NCI-H2029 treated with DMSO at 0.1 percent for 48 hours (cell line): ENCODE measurements around the gene PDZRN3.

Experiments
- DNase-seq: peaks from one replicate; lab custom pipeline; 2025; lab: John Stamatoyannopoulos, UW

PDZRN3 gene

DNA sequence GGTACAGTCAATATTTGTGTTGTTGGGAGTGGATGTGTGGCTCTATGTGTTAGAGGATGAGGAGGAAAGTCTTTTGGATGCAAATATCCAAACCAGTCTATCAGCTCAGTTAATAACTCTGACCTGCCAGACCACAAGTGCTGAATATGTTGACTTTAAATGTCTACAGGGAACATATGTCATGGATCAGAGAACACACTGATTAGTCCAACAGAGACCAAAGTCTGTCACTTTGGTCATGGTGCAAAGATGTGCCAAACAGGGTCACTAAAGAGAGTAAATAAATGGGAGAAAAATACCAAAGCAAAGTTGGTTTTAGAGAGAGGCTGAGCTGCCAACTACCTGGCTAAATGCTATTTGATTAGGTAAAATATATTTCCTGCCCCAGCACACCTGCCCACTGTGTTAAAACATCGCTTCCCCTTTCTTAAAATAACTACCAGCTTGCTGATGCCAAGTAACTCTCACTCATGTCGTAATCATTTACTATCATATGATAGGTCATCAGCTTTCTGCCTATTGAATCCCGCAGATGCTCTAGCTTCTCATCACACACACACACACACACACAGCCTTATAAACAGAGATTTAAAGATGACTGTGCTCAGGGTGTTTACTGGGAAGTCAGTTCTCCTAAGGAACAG, 173.3 kb downstream of the PDZRN3 start:
- DNase-seq: no peak

DNA sequence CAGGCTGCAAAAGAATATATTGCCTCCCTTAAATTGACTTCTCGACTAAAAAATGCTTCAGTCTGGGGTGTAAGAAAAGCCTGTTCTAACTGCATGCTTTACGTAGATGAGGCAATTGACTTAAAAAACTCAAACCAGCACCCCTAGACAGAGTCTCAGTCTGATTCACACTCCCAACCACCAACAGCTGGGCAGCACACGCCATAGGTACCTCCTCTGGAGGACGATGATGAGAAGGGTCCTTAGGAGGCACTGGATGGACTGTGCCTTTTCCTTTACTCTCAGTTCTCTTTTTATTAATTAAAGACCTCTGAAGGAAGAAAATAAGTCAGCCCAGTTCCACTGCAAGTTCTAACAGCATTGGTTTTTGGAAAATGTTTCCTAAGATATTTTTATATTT, 175.0 kb downstream of the PDZRN3 start:
- DNase-seq: no peak

DNA sequence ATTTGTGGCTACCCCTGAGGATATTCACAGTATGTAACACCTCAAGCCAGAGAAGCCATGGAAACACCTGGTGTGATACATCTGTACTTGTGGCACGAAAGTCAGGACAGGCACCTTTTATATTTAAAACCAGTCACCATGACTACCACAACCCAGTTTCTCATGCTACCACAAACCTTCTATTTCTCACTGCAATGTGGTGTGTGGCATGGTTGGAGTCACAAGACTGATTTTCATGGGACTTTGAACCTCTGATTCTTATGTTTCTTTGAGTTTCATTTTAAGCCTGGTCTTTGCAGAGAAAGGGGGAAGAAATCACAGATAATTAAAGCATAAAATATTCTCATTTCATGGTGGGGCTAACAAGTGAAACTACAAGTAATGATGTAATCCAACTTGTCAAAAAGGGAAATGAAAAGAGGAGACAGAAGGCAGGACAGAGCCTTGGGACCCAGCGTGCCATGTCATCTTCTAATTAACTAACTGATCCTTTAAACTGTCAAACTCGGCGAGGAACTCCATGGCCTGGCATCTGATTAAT, 175.9 kb downstream of the PDZRN3 start:
- DNase-seq: no peak

DNA sequence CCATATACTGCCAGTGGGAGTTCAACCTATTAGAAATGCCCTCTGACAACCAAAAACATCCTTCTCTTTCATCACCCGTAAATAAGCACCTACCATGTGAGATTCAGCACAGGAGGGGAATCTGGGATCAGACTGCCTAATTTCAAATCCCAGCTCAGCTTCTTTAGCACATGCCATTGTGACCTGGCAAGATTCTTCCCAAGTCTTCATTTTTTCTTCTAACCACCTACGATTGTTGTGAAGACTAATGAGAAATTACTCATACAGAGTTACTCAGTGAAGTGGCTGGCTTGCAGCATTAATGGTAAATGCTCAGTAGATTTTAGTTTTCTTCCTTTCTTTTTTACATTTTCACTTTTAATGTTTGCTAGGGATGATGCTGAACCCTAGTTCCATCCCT, 176.7 kb downstream of the PDZRN3 start:
- DNase-seq: no peak

DNA sequence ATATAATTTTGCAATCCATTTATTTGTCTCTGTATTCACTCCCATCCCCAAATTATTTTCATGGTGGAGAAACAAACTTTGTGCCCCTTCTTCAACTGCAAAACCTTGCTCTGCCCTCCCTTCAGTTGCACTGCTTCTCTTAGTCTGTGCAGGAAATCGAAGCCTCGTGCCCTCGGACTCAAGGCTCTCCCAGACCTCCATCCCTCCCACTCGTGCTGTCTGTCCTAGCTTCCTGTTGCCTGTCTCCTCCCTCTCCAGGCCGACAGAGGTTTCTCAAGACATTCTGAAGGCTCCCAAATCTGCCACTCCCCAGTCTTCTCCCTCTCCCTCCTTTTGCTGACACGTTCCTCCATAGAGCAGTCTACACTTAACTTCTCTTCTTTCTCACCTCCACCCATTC, 177.6 kb downstream of the PDZRN3 start:
- no peak for DNase-seq

DNA sequence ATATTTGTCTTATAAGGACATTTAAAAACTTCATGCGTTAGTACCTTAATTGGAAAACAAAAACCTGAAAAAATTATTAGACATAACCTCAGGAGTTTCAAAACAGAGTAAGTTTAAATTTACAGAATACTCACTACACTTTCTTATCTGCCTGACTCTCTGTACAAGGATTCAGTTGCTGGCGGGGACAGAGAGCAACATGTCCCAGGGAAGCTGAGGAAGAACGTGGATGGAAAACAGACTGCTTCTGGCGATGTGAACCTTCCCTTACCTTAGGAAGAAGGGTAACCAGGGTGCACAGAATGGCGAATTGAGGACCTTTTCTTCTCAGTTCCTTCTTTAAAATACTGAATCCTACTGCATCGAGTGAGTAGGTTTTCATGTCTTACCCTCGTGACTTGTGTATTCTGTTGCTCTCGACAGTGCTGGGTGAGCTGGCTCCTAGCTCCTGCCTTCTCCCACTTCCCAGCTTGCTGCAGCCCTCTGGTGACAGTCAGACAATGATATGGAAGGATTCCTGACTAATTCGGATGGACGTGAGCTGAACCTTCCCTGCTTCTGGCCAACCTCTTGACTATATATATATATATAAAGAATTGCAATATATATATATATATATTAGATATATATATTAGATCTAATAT, 178.2 kb downstream of the PDZRN3 start:
- no peak for DNase-seq

DNA sequence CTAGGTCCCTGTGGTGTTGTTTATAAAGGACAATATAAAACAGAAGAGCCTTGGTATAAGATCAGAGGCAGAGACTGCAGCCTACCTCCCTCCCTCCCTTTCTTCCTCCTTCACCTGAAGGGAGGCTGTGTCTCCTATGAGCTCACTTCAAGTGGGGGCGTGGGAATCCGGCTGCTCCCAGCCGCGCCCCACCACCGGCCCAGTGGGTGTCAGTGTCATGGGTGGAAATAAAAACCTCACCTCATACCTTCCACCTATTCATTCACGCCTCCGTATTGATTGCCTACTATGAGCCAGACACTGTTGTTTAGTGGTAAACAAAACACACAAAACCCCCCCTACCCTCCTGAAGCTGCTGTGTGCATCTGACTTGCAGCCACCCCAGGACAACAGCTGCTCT, 181.9 kb downstream of the PDZRN3 start:
- no peak for DNase-seq

DNA sequence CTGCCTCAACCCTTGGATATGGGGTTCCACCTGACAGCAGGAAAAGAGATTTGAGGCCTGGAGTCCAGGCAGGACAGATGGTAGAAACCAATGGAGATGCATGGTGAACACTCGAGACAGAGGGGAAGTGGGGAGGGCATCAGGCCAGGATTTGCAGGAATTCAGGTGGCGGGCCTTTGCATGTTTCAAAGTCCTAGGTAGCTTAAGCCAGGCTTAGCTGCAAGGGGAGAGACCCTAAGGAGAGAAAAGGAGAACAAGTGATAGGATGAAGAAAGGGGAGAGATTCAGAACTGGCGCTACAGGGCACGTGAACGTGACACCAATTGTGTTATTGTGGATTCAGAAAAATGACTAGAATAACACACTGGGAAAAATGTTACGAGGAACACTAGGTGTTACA, 182.6 kb downstream of the PDZRN3 start:
- DNase-seq: no peak

DNA sequence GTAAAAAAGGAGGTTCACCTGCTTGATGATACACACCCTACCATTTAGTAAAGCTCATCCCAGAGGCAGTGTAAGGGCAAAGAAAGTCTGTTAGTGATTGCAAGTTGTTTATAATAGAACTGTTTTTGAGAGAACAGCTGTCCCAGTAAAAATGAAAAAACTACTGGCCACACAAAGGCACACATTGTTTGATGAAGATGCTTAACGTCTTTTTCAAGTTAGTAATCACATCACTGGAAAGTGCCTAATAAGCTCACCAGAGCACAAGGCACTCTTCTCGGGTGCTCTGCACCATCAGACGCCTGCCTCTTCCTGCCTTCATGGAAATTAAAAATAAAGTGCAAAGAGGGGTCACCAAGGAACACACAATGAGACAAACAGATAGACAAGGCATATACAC, 186.9 kb downstream of the PDZRN3 start:
- no peak for DNase-seq

DNA sequence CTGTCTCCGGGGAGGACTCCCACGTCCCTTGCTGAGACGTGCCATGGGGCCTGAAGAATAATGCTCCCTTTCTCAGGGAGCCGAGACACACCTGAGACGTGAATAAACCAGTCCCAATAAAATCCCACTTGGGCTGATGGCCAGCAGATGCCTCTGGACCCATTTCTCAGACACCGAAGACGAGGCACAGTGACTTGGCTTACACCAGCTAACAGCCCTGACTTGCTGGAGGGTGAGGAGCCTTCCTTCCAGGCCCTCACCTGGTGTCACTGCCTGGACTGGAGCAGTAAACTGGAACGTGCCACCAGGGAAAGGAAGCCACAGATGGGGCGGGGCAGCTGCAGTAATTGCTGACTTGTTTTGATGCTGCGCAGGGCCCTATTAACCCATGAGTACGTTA, 189.7 kb downstream of the PDZRN3 start:
- no peak for DNase-seq

DNA sequence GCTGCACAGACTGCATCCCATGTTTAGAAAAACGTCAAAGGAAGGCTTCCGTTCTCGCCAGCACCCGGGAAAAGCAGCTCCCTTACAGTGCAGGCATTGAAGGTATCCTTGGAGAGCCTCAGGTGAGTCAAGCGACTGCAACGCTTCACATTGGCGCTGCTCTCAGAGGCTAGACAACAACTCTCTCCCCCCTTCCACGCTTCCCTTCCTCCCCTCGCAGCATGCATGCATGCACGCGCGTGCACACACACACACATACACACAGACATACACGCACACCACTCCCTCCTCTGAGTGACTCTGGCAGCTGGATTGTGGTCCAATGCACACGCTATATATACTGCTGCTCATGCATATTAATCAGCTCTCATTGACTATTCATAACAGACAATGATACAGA, 191.1 kb downstream of the PDZRN3 start:
- DNase-seq: no peak

DNA sequence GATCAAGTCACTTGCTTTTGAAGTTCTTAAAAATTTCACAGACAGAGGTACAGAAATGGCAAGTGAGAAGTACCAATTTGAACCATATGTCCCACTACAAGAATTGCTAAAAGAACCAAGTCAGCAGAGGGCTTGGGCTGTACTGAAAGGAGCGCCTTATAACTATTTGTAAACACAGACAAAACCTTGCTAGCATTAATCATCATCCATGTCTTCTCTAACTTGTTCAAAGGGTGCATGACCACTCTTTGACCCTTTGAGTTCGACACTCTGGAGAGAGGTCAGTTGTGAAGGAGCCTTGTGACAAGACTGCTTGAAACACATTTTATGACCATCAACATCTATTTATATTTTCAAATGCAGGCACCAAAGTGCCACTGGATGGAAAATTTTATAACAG, 191.7 kb downstream of the PDZRN3 start:
- no peak for DNase-seq

DNA sequence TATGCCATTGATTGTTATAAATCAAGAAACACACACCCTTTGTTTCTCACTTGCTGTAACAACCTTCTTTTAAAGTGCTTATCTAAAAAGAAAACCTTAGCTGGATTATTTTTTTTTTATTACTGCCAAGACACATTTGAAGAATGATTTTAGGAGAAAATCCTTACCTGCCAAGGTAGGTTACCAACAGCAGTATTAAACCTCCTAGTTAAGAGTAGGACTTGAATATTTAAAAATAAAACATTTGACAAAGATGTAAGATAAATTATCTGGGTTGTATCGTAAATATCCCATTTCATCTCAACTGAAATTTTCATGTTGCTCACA, 192.1 kb downstream of the PDZRN3 start:
- DNase-seq: no peak

DNA sequence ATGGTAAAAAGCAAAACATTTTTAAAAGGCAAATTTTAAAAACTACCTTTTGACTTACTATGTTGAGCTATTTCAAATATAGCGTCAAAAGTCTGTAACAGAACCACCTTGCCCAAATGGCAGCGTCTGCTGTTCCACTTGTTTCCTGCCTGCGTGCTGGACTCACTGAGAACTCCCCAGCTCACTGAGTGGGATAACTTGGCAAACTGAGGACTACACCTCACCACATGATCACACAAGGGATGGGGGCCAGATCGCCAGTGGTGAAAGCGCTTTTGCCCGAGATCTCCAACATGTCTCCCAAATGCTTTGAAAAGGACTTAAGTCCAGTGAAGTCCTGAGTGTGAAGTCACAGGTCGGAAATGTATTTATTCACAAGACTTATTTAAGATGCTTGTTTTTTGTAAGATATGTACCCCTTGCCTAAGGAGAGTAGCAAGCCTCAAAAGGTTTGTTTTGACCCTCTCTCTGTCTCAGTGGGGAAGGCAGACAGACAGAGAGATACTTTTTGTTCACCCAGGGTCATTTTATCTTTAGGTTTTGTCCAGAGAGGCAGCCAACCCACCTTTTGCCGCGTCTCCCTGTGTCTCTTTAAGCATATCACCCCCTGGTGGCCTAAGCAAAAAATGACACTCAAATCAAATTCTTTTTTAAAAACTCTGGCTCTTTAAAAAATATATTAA, 192.6 kb downstream of the PDZRN3 start:
- no peak for DNase-seq

DNA sequence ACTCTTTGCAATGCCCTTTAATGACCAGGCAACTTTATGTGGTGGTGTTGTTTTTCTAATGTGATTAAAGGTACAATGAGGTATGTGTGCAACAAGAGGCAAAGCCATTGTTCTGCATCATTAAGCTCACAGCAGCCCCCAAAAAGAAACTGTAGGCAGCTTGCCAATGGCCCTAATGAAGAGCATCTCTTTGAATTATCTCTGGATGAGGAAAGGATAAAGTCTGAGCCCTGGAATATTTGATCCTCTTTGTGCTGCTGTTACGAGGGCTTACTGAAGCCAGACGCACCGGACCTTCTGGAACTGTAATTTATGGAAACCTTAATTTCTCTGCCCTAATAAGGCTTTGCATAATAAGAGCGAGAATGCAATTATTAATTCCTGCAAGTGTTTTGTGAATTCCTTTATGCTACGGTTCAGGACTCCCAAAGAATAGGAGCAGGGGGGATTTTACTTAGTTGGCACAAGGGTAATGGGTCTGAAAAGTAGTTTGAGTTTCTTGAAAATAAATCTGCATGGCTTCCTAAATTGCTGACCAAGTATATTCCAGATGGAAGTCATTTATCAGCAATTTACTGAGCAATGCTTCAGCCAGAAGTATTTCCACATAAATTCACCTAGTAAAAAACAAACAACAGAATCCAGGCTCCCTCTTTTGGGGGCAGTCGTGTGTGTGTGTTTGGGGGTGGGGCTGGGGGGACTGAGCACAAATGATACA, 193.4 kb downstream of the PDZRN3 start:
- no peak for DNase-seq

DNA sequence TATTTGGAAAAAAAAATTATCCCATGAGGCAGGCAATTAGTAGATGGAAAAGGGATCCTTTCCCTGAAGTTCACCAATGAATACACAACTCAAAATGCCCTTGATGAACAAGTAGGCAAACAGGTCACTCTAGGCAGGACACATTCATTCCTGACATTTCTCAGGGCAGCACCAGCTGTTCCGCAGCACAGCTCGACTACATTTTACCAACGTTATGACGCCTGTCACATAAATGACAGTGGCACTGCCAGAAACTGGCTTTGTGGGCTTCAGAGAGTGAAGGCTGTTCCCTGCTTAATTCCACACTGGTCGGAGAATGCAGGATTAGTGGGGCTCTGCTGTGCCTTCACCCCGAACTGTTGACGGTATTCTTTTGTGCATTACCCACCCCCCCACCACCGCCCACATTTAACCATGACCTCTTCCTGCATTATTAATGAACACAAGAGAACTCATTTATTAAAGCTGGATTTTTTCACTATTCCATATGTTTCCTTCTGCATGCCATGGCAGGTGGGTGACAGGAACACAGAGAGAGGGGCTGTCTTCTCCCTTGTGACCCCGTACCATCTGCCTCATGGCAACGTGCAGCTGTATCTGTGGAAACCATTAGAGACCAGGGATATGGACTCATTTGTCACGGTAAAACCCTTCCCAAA, 197.6 kb downstream of the PDZRN3 start:
- DNase-seq: no peak

DNA sequence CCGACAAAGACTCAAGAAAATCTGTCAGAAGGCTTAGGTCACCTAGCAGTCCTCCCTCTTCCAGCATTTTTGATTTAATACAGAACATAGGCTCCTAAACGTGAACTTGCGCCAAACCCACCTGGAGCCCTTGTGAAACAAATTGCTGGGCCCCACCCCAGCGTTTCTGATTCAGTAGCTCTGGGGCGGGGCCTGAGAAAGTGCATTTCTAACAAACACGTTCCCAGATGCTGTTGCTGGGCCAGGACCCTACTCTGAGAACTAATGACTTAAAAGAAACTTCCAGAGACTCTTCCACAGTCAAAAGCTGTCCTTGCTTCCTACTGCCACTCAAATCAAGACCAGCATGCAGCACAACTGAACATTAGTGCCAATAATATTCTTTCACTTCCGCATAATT, 198.1 kb downstream of the PDZRN3 start:
- no peak for DNase-seq

DNA sequence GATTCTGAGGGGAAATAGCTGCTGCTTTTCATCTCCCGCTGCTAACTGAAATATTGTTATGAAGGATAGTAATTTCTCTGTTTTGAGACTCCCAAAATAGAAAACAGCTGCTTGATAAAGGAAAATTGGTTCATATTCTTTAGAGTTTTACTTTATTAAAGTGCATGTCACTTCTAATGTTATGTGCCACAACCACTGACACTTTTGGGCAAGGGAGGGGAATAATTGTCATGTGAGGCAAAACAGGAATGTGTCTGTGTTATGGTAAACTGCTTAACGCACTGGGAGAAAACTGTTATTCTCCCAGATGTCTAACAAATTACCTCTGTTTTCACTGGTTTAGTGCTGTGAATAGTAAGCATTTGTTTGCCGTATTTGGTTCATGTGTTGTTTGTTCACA, 201.6 kb downstream of the PDZRN3 start:
- no peak for DNase-seq

DNA sequence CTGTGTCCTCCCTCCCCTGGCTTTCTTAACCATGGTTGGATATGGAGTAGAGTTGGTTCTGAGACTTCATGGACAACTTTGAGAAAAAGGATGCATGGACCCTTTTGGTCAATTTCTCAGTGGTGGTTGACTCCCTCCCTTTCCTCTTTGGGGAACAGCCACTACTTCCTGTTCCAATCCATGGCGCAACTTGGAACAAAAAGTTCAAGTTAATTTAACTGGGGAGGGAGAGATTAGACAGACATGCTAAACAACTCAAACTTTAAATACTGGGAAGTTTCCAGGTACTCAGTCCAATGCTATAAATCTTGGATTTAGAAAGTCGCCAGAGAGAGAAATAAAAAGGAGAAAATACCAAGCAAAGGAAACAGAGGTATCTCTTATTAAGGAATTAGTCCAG, 202.2 kb downstream of the PDZRN3 start:
- no peak for DNase-seq

DNA sequence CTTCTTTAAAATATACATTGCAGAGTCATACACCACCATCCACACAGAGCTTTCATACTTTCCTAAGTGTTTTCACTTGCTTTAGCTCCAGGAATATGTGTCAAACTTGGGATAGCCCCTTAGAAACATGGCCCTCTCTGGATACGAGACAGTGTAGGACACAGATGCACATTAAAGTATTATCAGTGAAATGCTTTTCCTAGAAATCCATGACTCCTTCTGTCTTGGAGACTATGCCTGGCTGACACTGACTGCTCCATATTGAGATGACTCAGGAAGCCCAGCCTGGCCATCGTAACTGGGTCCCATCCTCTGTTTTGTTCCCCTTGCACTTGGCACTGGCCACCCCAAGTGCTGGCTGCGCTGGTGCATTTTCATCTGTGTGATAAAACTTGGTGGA, 204.8 kb downstream of the PDZRN3 start:
- no peak for DNase-seq

DNA sequence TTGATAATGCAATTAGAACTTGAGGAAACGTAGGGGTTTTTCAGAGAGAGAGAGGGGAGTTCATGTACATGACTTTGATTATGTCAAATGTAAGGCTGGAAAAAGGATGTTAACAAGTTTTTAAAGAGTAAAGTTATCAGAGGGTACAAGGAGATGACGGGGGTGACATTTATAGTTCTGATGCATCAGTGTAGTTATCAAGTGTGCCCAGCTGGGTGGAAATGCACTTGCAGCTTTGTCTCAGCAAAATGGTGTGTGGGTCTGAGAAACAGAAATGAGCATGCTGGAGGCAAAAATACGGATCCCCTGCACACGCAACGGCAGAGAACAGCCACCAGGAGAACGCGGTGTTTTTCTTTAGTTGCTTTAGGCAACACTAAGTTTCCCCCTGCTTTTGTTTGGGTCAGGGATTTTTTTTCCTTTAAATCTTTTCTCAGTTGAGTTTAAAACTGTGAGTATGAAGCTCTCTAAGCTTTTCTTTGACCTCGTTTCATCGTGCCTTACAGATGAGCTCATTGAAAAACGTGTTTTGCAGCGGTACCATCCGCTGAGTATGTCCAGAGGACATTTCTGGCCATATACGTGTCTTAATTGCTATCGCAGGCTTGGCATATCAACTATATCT, 205.4 kb downstream of the PDZRN3 start:
- DNase-seq: no peak

DNA sequence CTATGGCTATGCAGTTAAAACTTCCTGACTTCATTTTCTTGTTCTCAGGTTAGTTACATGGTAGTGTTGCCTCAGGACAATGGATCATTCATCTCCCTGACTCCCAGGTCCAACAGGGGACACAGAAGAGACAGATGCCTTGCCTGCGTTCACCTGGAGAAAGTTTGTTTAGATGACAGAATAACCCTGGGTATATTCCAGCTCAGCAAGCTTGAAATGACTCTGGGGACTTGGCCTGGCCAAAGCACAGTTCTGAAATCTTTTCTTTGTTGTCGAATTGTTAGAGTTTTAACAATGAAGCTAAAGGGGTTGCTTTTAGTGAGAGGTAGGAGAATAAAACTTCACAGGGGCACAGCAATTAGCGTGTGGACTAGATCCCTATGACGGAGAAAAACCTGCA, 206.1 kb downstream of the PDZRN3 start:
- no peak for DNase-seq
